ENCODE data around the gene CADM1.

- TF ChIP-seq POLR2A (IDR thresholded peaks at IDR 0.05): no peak
- TF ChIP-seq CTCF (IDR thresholded peaks at IDR 0.05): no peak
- TF ChIP-seq EP300 (IDR thresholded peaks at IDR 0.05): no peak
These were observed 3.4 kb downstream of the CADM1 start for GRCh38 chr11:115500547-115501501.
